Keratinocyte (primary cell): ENCODE data around the gene PRKAB2.

Source experiments
- EZH2 ChIP-seq: IDR thresholded peaks from one replicate; pipeline ENCODE4 v1.6.1; 2012; ENCODE audit warnings: inconsistent platforms, mild to moderate bottlenecking, low read length, moderate library complexity
- TF ChIP-seq, protein P1 (sequence below), 3 experiments: IDR thresholded peaks in 1 of 3; conservative IDR thresholded peaks in 1 of 3; optimal IDR thresholded peaks in 1 of 3; 2 replicates in 2 of 3; 3 replicates in 1 of 3; pipeline versions ENCODE3 to v1.5.1; 2011; ENCODE audit warnings: low read length in 3 of 3, mild to moderate bottlenecking in 3 of 3, moderate library complexity in 2 of 3, control low read depth in 1 of 3, inconsistent platforms in 1 of 3; ENCODE audit not compliant: insufficient read depth in 2 of 3; ENCODE audit errors: extremely low read depth in 1 of 3

DNA sequence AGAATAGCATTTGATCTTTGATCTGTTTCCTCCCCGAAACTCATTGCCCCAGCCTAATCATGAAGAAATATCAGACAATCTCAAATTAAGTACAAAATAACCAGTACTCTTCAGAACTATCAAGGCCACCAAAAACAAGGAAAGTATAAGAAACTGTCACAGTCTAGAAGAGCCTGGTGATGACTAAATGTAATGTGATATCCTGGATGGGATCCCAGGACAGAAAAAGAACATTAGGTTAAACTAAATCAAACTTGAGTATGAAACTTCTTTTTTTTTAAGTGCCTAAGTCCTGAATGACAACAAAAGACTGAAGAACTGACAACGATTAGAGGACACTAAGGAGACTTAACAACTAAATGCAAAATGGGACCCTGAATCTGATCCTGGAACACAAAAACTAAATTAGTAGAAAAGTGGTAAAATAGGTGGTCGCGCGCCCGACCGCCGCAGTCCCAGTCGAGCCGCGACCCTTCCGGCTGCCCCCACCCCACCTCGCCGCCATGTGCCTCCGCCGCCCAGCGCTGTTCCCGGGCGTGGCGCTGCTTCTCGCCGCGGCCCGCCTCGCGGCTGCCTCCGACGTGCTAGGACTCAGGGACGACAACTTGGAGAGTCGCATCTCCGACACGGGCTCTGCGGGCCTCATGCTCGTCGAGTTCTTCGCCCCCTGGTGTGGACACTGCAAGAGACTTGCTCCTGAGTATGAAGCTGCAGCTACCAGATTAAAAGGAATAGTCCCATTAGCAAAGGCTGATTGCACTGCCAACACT, 5.5 kb upstream of the PRKAB2 start:
- TF ChIP-seq, protein P1, sequence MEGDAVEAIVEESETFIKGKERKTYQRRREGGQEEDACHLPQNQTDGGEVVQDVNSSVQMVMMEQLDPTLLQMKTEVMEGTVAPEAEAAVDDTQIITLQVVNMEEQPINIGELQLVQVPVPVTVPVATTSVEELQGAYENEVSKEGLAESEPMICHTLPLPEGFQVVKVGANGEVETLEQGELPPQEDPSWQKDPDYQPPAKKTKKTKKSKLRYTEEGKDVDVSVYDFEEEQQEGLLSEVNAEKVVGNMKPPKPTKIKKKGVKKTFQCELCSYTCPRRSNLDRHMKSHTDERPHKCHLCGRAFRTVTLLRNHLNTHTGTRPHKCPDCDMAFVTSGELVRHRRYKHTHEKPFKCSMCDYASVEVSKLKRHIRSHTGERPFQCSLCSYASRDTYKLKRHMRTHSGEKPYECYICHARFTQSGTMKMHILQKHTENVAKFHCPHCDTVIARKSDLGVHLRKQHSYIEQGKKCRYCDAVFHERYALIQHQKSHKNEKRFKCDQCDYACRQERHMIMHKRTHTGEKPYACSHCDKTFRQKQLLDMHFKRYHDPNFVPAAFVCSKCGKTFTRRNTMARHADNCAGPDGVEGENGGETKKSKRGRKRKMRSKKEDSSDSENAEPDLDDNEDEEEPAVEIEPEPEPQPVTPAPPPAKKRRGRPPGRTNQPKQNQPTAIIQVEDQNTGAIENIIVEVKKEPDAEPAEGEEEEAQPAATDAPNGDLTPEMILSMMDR (optimal IDR thresholded peaks at IDR 0.05 in 1 of 3, IDR thresholded peaks at IDR 0.05 in 1 of 3, conservative IDR thresholded peaks at IDR 0.05 in 1 of 3; ENCODE audit: extremely low read depth in 1 of 3, insufficient read depth in 2 of 3, low read length in 3 of 3) = no peak
- TF ChIP-seq EZH2 = no peak
